Caco-2 (cell line): ENCODE data around the gene SLC23A1. TPM values are rescaled to one million over a fixed set of nuclear protein-coding genes. Genes with fewer than 3 reads are reported as not detected.
A peak's percentile ranks its signal among the peaks of the same experiment; 100 is the strongest.

ENCODE experiments used
- BruUV-seq: library from RNA; stranded (reverse); fragments of 400-500 nt; replicated peaks from 2 replicates; lab custom pipeline; 2021; lab: Mats Ljungman, UMichigan
- CTCF ChIA-PET: fragments of 300-600 bp; sonication (Branson Sonifier 250); formaldehyde crosslinking; loops from one replicate; lab custom pipeline; 2022; ENCODE audit warnings: antibody characterized with exemption; lab: Charles Lee
- POLR2A ChIA-PET: fragments of 300-600 bp; sonication (Branson Sonifier 250); formaldehyde crosslinking; loops from one replicate; lab custom pipeline; 2022; ENCODE audit warnings: antibody characterized with exemption; lab: Charles Lee
- DNase-seq, 2 experiments: peaks; one replicate each; pipeline versions ENCODE4 v3.0.0 to v3.0.0-alpha.2; 2020 to 2022
- H3K27me3 ChIP-seq: replicated peaks from 2 replicates; pipeline ENCODE4 v1.6.0; 2011; ENCODE audit warnings: low read length; ENCODE audit not compliant: control insufficient read depth, insufficient read depth
- H3K36me3 ChIP-seq: 2 replicates; pipeline ENCODE4 v1.5.1; 2011; ENCODE audit warnings: low read length; ENCODE audit not compliant: control insufficient read depth, insufficient read depth
- H3K4me1 ChIP-seq: fragments of 250-450 bp; sonication (Bioruptor Pico); 2 replicates; pipeline ENCODE4 v1.5.1; 2020; ENCODE audit warnings: mild to moderate bottlenecking
- H3K4me3 ChIP-seq: 2 replicates; pipeline ENCODE4 v1.5.1; 2011; ENCODE audit warnings: low read depth, mild to moderate bottlenecking, control low read depth, low read length
- H3K9me3 ChIP-seq: fragments of 250-450 bp; sonication (Bioruptor Pico); 2 replicates; pipeline ENCODE4 v1.5.1; 2020; ENCODE audit warnings: mild to moderate bottlenecking, moderate library complexity
- H3K27ac Mint-ChIP-seq: one replicate; pipeline ENCODE4 v1.8.0; 2022; ENCODE audit warnings: mixed read lengths; ENCODE audit not compliant: unreplicated experiment
- H3K27me3 Mint-ChIP-seq: one replicate; pipeline ENCODE4 v1.8.0; 2022; ENCODE audit warnings: mixed read lengths; ENCODE audit not compliant: insufficient read depth, unreplicated experiment
- H3K36me3 Mint-ChIP-seq: one replicate; pipeline ENCODE4 v1.8.0; 2022; ENCODE audit warnings: mild to moderate bottlenecking, mixed read lengths; ENCODE audit not compliant: insufficient read depth, unreplicated experiment
- H3K4me1 Mint-ChIP-seq: one replicate; pipeline ENCODE4 v1.8.0; 2022; ENCODE audit warnings: low read depth, mixed read lengths; ENCODE audit not compliant: unreplicated experiment
- H3K4me3 Mint-ChIP-seq: one replicate; pipeline ENCODE4 v1.8.0; 2022; ENCODE audit warnings: mild to moderate bottlenecking, moderate library complexity, mixed read lengths; ENCODE audit not compliant: unreplicated experiment
- H3K9me3 Mint-ChIP-seq: one replicate; pipeline ENCODE4 v1.8.0; 2022; ENCODE audit warnings: mixed read lengths; ENCODE audit not compliant: unreplicated experiment
- CTCF ChIP-seq, 2 experiments: fragments of 200-600 bp in 1 of 2; IDR thresholded peaks; 1 replicate in 1 of 2; 2 replicates in 1 of 2; pipeline versions ENCODE4 v1.5.1 to v1.8.0; 2011 to 2022; ENCODE audit warnings: antibody characterized with exemption in 1 of 2, control low read depth in 1 of 2, inconsistent platforms in 1 of 2, low read depth in 1 of 2, low read length in 1 of 2, mild to moderate bottlenecking in 1 of 2, moderate library complexity in 1 of 2; ENCODE audit not compliant: insufficient read depth in 1 of 2, severe bottlenecking in 1 of 2, unreplicated experiment in 1 of 2
- intact Hi-C: fragments of 100-400 bp; cut with micrococcal nuclease; formaldehyde crosslinking; loops from one replicate; pipeline ENCODE4 v1.10.0; 2022; ENCODE audit not compliant: unreplicated experiment
- total RNA-seq: library from RNA; stranded (reverse); gene quantifications from 2 replicates; pipeline ENCODE4 v1.2.3, GENCODE V29; 2022

SLC23A1 gene
- total RNA-seq, 1 experiment from 2014 or later, result 20.4 TPM

- H3K36me3 ChIP-seq, result 0 out of 2 replicates have a peak, but pooled peaks cover 1% of the 10 kb centered on the region
Observed at GRCh38 chr5:139371482-139372435, 11.3 kb downstream of the SLC23A1 start.

GRCh38 chr5:139369181-139369580 is 13.9 kb downstream of the SLC23A1 start:
- H3K9me3 Mint-ChIP-seq, result no peaks in the 10 kb centered on the region
- TSS peak; percentile 60 for BruUV-seq
- Histone ChIP-seq H3K36me3 (0 out of 2 replicates have a peak, but pooled peaks cover 1% of the 10 kb centered on the region), H3K4me3 (no peak overlapping the region), H3K27me3 (no peaks in the 10 kb centered on the region), H3K4me1 (no peaks in the 10 kb centered on the region), H3K9me3 (no peaks in the 10 kb centered on the region)
- ChIA-PET CTCF (interaction anchor here (0.9 to 1.0 kb wide), 2 partner anchors 24 to 97 kb away, joined by 3 to 4 read pairs; no protein-coding TSS in a partner anchor), POLR2A (no interaction called here)
- H3K4me1 Mint-ChIP-seq, result no peaks in the 10 kb centered on the region
- H3K27me3 Mint-ChIP-seq, result no peaks in the 10 kb centered on the region
- no peak for TF ChIP-seq CTCF (IDR thresholded peaks at IDR 0.05; ENCODE audit: insufficient read depth in 1 of 2, low read depth in 1 of 2, low read length in 1 of 2, severe bottlenecking in 1 of 2, unreplicated experiment in 1 of 2)
- H3K27ac Mint-ChIP-seq, result no peak overlapping the region
- intact Hi-C loops, result no loop called here
- no peak overlapping the region for H3K4me3 Mint-ChIP-seq
- peaks cover 54% of the 10 kb centered on the region for H3K36me3 Mint-ChIP-seq
- no peak for DNase-seq

More at GRCh38 chr5:139371482-139372435, 11.3 kb downstream of the SLC23A1 start:
- Histone ChIP-seq H3K4me1 (no peaks in the 10 kb centered on the region), H3K4me3 (no peak overlapping the region), H3K27me3 (no peaks in the 10 kb centered on the region), H3K9me3 (no peaks in the 10 kb centered on the region; the same call in 1 of the 2 replicates)
- no peaks in the 10 kb centered on the region for H3K4me1 Mint-ChIP-seq
- no peaks in the 10 kb centered on the region for H3K9me3 Mint-ChIP-seq
- BruUV-seq, result no TSS peak
- no peak overlapping the region for H3K27ac Mint-ChIP-seq
- intact Hi-C loops, result no loop called here
- DNase-seq, result no peak
- POLR2A ChIA-PET, result interaction anchor here (0.5 kb wide), 1 partner anchor 29 kb away, joined by 6 read pairs; no protein-coding TSS in a partner anchor
- peaks cover 34% of the 10 kb centered on the region for H3K36me3 Mint-ChIP-seq
- H3K27me3 Mint-ChIP-seq, result no peaks in the 10 kb centered on the region
- TF ChIP-seq CTCF (IDR thresholded peaks at IDR 0.05; ENCODE audit: insufficient read depth in 1 of 2, low read depth in 1 of 2, low read length in 1 of 2, severe bottlenecking in 1 of 2, unreplicated experiment in 1 of 2), result no peak
- H3K4me3 Mint-ChIP-seq, result no peak overlapping the region
- CTCF ChIA-PET, result interaction anchor here (1.1 kb wide), 1 partner anchor 30 kb away, joined by 3 read pairs; the partner anchor contains the start of gene PAIP2

GRCh38 chr5:139368613-139369012 is 14.5 kb downstream of the SLC23A1 start:
- DNase-seq, result no peak
- no peaks in the 10 kb centered on the region for H3K27me3 ChIP-seq
- no peaks in the 10 kb centered on the region for H3K9me3 Mint-ChIP-seq
- ChIA-PET POLR2A (no interaction called here), CTCF (interaction anchor here (0.6 to 1.0 kb wide), 3 partner anchors 14 to 96 kb away, joined by 3 to 4 read pairs (median 3); no protein-coding TSS in a partner anchor)
- no peak overlapping the region for H3K4me3 Mint-ChIP-seq
- intact Hi-C loops, result no loop called here
- no peaks in the 10 kb centered on the region for H3K4me1 ChIP-seq
- peaks cover 54% of the 10 kb centered on the region for H3K36me3 Mint-ChIP-seq
- BruUV-seq, result no TSS peak
- H3K27me3 Mint-ChIP-seq, result no peaks in the 10 kb centered on the region
- no peaks in the 10 kb centered on the region for H3K9me3 ChIP-seq
- no peak overlapping the region for H3K27ac Mint-ChIP-seq
- 0 out of 2 replicates have a peak, but pooled peaks cover 1% of the 10 kb centered on the region for H3K36me3 ChIP-seq
- no peaks in the 10 kb centered on the region for H3K4me1 Mint-ChIP-seq
- no peak for TF ChIP-seq CTCF (IDR thresholded peaks at IDR 0.05; ENCODE audit: insufficient read depth in 1 of 2, low read depth in 1 of 2, low read length in 1 of 2, severe bottlenecking in 1 of 2, unreplicated experiment in 1 of 2)
- H3K4me3 ChIP-seq, result no peak overlapping the region
